GM12891 (cell line): ENCODE results near the gene HSPBP1.

Source experiments
- PAX5 ChIP-seq: IDR thresholded peaks from 2 replicates; pipeline ENCODE4 v1.6.1; 2011; ENCODE audit warnings: low read length, moderate library complexity, mild to moderate bottlenecking; ENCODE audit not compliant: insufficient read depth, severe bottlenecking
- POLR2A ChIP-seq: IDR thresholded peaks from 2 replicates; pipeline ENCODE4 v1.6.1; 2011; ENCODE audit warnings: low read depth, low read length, control low read depth
- POLR2AphosphoS5 ChIP-seq: IDR thresholded peaks from 2 replicates; pipeline ENCODE4 v1.6.1; 2011; ENCODE audit warnings: low read depth, low read length, control low read depth
- SPI1 ChIP-seq: IDR thresholded peaks from 2 replicates; pipeline ENCODE4 v1.6.1; 2011; ENCODE audit warnings: low read depth, low read length, control low read depth
- TAF1 ChIP-seq: IDR thresholded peaks from 2 replicates; pipeline ENCODE4 v1.6.1; 2011; ENCODE audit warnings: low read depth, low read length, control low read depth

GRCh38 chr19:55303477-55303876 lies 23.6 kb upstream of the HSPBP1 start:
- TF ChIP-seq TAF1 (no peak), POLR2A (no peak), POLR2AphosphoS5 (no peak), PAX5 (no peak), SPI1 (no peak)
